Measurements from ENCODE around the gene EIF2AK3.

DNA sequence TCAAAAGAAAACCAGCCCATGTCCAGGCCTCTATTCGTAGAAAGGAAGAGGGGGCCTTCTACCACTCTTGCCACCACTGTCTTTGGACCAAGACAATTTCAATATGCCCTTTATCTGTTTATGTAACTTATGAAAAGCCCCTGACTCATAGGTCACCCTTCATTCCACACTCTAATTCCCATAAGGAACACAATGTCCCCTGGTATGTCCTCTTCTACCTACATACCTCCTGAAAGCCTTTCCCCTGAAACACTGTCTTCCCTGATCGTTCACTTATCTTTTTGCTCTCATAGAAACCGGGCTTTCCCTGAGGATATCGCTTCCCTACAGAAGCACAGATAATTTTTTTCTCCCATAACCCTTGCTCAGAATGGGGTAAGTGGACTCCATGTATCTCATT, 13.3 kb downstream of the EIF2AK3 start:
- TF ChIP-seq TAF1 (IDR thresholded peaks at IDR 0.05; ENCODE audit: low read depth, low read length) (no peak), POLR2AphosphoS5 (IDR thresholded peaks at IDR 0.05; ENCODE audit: low read depth, low read length) (no peak)
